Measurements from ENCODE around the gene HEXA. TPM values are rescaled to one million over a fixed set of nuclear protein-coding genes. Genes with fewer than 3 reads are reported as not detected.

HEXA gene
- total and polyA plus RNA-seq, 10 donors, result 99.1 to 172 (median 117) TPM

GRCh38 chr15:72345280-72345679 is 30.5 kb downstream of the HEXA start:
- H3K36me3 ChIP-seq, result peaks cover 2 to 97% (median 73%) of the 10 kb centered on the region in 6 donors
- no peak for DNase-seq
- peak overlapping the region in 1 of 8 donors; percentile 61 for H3K27ac ChIP-seq
- TF ChIP-seq CTCF (IDR thresholded peaks at IDR 0.05 in 8 of 11, conservative IDR thresholded peaks at IDR 0.05 in 3 of 11), result no peak
- TF ChIP-seq POLR2AphosphoS5 (IDR thresholded peaks at IDR 0.05), result peak in 2 of 3 donors; percentile 40 to 62
- no peaks in the 10 kb centered on the region for H3K9me3 ChIP-seq
- peaks cover 0 to 1% (median 0%) of the 10 kb centered on the region in 6 donors for H3K4me1 ChIP-seq
- no peaks in the 10 kb centered on the region for H3K27me3 ChIP-seq (replicated peaks in 1 of 7)
- no peak overlapping the region for H3K4me3 ChIP-seq
- 79 to 83% (median 81%) methylated on average over 7 of the region's 7 CpGs for WGBS, 5 donors
- intact Hi-C loops (cut with DNase I; ENCODE audit: low total_unique reads), result no loop called here

- H3K27me3 ChIP-seq (replicated peaks in 1 of 7), result no peaks in the 10 kb centered on the region
- H3K9me3 ChIP-seq, result no peaks in the 10 kb centered on the region
- intact Hi-C loops (cut with DNase I; ENCODE audit: low total_unique reads), result no loop called here
- H3K36me3 ChIP-seq, result peaks cover 2 to 93% (median 68%) of the 10 kb centered on the region in 6 donors
- TF ChIP-seq POLR2AphosphoS5 (IDR thresholded peaks at IDR 0.05) (no peak), CTCF (IDR thresholded peaks at IDR 0.05 in 8 of 11, conservative IDR thresholded peaks at IDR 0.05 in 3 of 11) (no peak), POLR2A (IDR thresholded peaks at IDR 0.05) (no peak)
- peaks cover 0 to 8% (median 3%) of the 10 kb centered on the region in 6 donors for H3K4me1 ChIP-seq
- H3K4me3 ChIP-seq, result no peak overlapping the region
- DNase-seq, result no peak
- WGBS, 5 donors, result 50 to 100% (median 88%) methylated on average over 1 of the region's 1 CpG
- no peak overlapping the region for H3K27ac ChIP-seq
These were observed 31.2 kb downstream of the HEXA start for GRCh38 chr15:72344602-72345001.

GRCh38 chr15:72342385-72342784 is 33.4 kb downstream of the HEXA start:
- no peak for DNase-seq
- H3K9me3 ChIP-seq, result no peaks in the 10 kb centered on the region
- H3K4me1 ChIP-seq, result peaks cover 0 to 17% (median 7%) of the 10 kb centered on the region in 6 donors
- no peak for TF ChIP-seq POLR2A (IDR thresholded peaks at IDR 0.05)
- TF ChIP-seq CTCF (IDR thresholded peaks at IDR 0.05 in 8 of 11, conservative IDR thresholded peaks at IDR 0.05 in 3 of 11), result peak in 8 of 11 experiments; percentile 21 to 60 (median 36)
- TF ChIP-seq POLR2AphosphoS5 (IDR thresholded peaks at IDR 0.05), result peak in 1 of 3 donors; percentile 10
- H3K27me3 ChIP-seq (replicated peaks in 1 of 7), result no peaks in the 10 kb centered on the region
- H3K36me3 ChIP-seq, result peaks cover 2 to 87% (median 46%) of the 10 kb centered on the region in 6 donors
- intact Hi-C loops (cut with DNase I; ENCODE audit: low total_unique reads), result no loop called here
- no peak overlapping the region for H3K27ac ChIP-seq
- no peak overlapping the region for H3K4me3 ChIP-seq
- WGBS, 5 donors, result 70 to 76% (median 72%) methylated on average over 10 to 11 of the region's 11 CpGs

GRCh38 chr15:72341361-72341760 is 34.5 kb downstream of the HEXA start:
- Histone ChIP-seq H3K36me3 (peaks cover 2 to 87% (median 35%) of the 10 kb centered on the region in 6 donors), H3K27ac (no peak overlapping the region), H3K9me3 (no peaks in the 10 kb centered on the region), H3K4me3 (no peak overlapping the region), H3K27me3 (replicated peaks in 1 of 7) (no peaks in the 10 kb centered on the region), H3K4me1 (peaks cover 0 to 17% (median 7%) of the 10 kb centered on the region in 6 donors)
- TF ChIP-seq POLR2A (IDR thresholded peaks at IDR 0.05), result no peak
- no peak for TF ChIP-seq POLR2AphosphoS5 (IDR thresholded peaks at IDR 0.05)
- no peak for TF ChIP-seq CTCF (IDR thresholded peaks at IDR 0.05 in 8 of 11, conservative IDR thresholded peaks at IDR 0.05 in 3 of 11)
- DNase-seq, result no peak
- 81 to 93% (median 89%) methylated on average over 6 of the region's 6 CpGs for WGBS, 5 donors
- intact Hi-C loops (cut with DNase I; ENCODE audit: low total_unique reads), result no loop called here
